ENCODE data around the gene ZBTB20.
A peak's percentile ranks its signal among the peaks of the same experiment; 100 is the strongest.

ZBTB20 gene

DNA sequence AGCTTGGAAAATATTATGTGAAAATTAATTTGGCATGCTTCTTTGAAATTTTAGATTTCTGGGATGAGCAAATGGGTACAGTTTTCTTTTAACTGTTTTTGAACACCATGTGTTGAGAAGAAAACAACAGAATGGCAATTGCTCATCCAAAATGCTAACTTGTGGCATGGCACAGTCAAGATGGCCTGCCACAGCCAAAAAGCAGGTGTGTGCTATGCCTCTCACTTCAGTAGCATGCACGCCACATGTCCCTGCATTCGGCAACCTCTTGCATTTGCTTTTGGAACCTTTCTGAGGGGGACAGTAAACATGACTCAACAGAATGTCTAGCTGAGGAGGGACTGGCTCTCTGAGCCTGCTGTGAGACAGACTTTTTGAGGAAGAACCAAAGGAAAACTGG, 714.8 kb downstream of the ZBTB20 start:
- no peak for DNase-seq

DNA sequence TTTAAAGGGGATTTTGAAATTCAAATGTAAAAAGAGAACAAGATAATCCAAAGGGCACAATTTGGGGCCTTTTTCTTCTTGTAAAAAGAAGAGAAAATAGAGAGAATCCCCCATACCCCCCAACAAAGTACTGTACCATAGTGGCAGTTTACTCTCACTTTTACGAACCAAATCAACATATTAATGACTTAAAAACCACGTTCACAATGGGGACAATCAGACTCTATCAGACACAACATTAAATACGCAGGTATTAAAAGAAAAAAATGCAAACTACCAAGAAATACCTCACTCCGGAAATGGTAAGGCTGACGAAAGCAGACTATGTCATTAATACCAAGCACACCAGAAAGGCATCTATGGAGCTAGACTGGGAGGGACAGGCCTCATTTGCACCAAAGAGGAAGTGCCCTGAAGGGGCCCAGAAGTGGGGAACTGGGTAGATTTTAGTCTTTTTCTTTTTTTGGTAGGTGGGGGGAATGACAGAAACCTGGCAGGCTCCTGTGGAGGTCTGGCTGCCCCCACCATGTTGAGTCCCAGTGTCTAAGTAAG, 719.0 kb downstream of the ZBTB20 start:
- no peak for DNase-seq

DNA sequence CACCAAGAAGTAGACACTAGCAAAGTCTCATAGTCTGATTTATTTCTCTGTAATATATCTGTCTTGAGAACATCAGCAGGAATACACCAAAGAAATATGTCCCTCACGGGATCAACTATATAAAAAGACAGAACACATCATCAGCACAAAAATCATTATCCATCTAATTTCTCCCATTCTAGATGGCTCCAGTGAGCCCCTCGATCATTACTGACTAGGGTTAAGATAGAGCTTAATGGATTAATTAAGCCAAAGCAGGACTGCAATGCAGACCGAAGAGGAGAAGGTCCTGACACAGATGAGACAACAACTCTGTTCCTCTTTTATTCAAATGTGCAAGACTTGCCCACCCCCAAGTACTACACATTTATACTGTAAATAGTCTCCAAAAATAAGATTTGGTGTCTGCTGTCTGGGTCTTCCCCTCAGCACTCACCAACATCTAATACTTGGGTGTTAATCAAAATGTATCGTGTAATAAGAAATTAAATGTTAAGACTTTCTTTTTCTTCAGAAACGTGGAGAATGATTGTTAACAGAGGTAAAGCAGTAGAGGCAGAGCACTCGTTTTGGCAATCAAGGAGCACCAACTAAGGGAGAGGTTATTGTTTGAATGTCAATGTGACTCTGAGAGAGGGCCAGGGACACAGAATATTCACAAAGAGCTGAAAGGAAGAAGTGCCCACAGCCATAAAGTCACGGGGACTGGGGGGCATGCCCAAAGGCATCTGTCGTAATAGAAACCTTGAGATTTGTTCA, 719.6 kb downstream of the ZBTB20 start:
- no peak for DNase-seq

DNA sequence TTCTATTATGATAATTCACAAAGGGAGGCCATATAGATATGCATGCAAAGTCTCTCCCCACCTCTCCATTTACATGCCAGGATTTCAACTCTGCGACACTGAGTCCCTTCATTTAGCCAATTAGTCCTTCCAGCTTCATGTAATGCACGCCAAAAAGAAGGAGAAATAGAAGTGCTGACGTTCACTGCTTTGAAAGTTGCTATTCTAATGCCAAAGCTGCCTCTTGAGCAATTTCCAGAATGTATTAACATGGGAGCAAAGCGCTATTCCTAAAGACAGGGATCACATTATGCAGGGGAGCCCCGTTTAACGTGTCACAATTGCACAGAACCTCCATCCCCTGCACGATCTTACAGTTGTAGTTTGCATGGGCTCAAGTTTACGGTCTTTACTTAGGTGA, 722.8 kb downstream of the ZBTB20 start:
- no peak for DNase-seq

DNA sequence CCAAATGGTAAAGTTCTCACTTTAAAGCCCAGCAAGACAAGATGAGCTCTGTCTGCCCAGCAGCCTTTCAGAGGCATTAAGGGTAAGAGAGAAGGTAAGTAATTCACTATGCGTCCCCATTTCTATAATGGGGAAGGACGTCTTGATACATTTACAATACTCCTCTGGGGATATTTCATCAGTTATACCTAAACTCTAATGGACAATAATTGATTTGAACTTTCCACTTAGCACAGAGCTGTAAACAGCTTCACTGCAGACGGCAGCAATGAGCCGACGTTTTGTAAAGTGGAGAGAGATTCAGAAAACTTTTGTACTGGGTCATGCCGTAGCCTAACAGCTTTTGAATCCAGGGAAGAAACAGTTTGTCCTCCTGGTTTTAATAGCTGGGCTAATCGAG, 725.9 kb downstream of the ZBTB20 start:
- no peak for DNase-seq

DNA sequence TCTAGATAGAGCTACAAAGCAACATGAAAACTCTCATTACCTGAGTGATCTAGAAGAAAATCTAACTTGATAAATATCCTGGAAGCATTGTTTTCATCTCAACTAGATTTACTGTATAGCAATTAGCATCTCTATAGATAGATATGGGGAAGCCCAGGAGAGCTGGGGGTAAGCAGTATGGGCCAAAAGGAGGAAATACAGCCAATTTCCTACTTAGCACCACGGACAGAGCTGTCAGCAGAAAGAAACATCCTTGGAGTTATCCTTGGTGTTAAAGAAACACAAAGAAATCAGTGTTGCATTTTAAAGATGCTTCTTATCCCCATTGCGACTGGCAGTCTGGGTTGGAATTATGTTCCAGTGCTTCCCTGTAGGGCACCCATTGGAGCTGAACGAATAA, 727.0 kb downstream of the ZBTB20 start:
- DNase-seq = no peak

DNA sequence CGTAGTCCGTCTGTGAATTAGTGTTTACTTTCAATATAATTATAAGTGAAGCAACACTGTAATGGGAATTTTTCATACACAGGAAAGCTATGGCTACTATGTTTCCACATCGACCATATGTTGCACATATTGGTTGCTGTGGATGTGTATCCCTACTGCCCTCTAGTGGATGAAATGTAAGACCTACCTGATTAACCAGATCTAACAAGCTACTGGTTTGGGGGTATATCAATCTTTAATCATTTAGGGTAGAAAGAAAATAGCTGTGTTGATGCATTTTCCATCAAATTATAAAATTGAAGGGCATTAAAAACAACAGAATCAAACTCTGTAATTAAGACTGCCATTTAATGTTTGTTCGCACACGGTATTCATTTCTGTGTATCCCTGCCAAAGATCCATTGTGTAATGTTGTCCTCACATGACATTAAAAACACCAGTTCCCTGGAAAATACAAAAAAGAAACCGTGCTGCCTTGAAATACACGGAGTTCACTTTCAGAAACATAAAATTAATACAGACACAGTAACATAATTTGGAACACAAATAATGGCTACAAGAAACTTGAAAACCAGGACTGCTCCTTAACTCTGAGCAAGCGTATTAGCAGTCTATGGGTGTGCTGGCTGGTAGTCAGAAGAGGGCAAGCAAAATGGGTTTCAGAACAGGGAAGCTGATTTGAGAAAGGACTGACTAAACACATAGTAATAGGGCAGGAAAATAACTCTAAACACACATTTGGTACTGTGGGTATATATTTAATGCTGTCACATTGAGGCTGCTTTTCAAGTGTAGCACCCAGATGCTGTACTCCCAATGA, 728.2 kb downstream of the ZBTB20 start:
- peak; percentile 85 for DNase-seq

DNA sequence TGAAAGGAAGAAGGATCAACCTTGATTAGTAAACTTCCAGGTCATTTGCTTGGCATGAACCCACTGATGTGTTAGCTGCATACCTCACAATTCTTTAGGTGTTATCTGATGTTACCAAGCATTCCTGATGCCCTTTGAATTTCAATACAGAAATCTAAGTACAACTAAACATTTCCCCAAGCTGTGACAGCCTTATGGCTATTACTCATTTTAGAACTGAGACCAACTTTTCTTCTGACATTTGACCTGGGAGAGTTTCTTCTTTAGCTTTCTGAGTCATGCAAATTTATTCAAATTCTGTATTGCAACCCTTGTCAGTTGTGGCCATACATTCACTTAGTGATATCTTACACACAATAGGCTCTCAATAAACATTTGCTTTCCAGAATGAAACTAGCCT, 729.0 kb downstream of the ZBTB20 start:
- no peak for DNase-seq

DNA sequence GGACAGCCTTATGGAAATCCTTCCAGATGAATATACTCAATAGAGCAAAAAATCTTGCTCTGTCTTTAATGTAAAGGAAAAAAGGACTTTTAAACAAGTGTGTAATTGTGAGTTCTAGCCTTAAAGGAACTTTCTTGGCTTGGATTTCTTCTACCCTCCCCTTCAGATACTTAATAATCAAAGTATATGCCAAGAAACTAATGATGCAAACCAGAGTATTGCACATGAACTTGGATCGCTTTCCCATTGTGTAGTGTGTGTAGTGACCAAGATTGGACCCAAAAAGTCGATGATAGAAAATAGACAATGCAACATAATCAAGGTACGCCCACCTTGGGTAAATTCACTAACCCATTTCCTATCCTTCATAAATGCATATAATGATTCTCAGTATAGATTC, 729.4 kb downstream of the ZBTB20 start:
- no peak for DNase-seq

DNA sequence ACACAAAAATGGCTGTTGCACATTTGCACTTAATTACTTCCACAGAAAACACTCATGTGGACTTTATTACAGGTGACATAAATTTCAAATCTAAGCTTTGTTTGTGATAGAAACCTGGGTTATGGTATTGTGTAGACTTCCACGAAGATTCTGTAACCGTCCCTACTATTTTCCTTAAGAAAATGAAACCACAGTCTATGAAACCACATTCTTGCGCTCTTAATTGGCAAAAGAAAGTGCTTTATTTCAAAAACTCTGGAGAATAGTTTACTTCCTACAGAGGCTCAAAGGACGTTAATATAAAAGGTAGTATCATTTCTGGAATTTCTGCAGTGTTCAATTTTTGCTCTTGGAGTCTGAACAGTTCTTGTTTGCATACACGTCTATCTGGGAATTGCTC, 729.8 kb downstream of the ZBTB20 start:
- no peak for DNase-seq

DNA sequence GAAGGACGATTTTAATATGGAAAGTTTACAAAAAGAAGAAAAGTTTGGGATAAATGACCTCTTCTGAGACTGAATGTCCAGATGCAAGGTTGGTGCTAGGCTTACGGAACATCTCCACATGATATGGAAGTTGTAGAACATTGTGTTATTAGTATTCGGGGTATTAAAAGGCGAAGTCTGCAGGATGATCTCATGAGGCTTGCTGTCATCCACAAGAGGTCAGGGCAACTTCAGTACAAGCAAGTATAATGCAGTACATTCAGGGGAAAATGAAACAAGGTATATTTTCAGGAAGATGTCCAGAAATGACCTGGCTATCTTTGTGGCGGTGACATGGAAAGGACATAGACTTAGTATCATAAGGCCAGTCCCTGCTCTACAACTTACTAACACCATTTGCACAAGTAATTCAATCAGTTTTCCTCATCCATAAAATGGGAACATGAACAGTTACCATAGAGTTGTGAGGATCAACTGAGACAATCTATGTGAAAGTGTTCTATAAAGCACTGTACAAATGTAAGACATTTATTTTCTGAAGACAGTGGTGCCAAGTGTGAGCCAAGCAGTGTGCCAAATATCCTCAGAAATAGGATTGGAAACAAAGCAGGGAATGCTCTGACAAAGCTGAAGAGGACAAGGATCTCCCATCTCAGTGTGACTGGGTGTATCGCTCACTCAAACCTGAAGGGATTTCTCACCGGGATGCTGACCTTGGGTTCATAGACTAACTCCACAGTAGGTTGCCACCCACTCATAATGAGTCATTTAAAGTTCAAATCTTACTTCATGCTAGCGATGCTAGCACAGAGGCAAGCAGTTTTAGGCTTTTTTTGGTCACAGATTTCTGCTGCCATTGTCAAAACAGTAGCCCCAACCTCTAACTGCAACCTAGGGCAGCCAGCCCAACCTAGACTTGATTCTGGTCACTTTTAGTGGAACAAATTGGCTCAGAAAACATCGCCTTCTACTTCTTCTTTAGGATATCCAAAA, 735.0 kb downstream of the ZBTB20 start:
- DNase-seq = peak; percentile 45

DNA sequence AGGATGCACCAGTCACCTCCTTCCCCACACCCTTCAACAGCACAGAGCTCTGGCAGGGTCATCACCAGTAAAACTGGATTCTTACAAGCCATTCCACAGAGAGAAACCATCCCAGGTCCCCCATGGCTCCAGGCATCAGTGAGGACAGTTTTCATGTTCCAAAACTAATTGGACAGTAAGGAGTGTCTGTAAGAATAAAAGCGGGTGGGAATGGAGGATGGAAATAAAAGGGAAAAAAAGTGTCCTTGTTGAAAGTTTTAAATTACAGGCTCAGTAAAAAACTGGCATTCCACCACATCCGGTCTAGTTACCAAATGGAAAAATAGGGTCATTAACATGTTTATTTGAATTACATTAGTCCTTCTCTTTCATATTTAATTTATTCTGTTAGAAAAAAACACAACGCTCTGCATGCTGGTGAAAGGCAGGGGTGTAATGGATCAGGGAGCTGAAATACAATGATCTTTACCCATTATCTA, 735.9 kb downstream of the ZBTB20 start:
- DNase-seq = peak; percentile 31

DNA sequence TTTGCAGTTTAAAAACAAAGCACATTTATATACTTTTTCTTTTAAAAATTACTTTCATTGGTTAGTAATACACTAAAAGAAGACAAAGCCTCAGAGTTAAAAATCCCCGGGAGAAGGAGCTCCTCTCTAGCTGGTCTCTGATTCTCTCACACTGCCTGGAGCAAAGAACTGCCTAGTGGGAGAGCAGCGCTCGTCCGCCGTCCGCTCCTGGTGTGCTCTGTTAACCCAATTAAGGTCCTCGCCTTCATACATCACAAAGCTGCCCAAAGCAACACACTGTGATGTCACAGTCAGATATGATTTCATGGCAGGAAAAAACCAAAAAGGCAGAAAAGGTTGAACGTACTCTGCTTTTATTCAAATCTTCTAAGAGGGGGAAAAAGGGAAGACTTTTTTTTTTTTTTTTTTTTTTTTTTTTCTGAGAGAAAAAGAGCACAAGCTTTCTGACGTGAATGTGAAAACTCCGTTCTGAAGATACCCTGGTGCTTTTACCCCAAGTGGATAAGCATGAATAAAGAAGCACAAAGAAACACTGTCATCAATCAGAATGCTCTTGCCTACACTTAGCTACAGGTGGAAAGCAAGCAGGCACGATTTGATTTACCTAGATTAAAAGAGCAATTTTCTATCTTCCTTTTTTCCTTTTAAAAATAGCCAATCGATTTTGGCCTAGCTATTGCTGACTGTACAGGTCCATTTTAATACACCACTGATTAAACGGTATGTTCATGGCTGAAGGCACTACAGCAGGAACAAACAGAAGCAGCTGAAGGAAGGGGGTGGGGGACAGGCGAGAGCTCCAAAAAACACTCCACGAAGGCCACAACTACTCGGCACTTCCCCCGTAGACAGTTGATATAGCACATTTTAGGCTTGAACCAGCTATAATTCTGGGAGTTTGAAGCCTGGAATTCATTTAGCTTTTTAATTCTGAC, 738.1 kb downstream of the ZBTB20 start:
- DNase-seq = no peak

DNA sequence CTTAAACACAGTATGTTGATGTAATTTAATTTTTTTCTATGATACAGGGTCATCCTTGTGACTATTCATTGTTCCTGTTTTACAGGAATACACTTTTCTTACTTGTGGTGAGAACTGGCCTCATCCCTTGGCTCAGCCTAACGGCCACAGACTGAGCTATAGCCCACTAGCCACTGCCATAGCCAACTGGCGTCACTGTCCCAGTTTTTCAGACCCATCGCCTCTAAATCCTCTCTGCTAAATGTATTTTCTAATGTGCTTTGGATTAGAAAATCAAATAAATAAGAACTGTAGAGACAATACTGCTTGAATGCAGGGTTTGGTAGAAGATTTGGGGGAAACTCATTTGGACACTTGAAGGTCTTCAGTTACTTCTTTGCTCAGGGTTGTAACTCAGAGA, 740.2 kb downstream of the ZBTB20 start:
- no peak for DNase-seq

DNA sequence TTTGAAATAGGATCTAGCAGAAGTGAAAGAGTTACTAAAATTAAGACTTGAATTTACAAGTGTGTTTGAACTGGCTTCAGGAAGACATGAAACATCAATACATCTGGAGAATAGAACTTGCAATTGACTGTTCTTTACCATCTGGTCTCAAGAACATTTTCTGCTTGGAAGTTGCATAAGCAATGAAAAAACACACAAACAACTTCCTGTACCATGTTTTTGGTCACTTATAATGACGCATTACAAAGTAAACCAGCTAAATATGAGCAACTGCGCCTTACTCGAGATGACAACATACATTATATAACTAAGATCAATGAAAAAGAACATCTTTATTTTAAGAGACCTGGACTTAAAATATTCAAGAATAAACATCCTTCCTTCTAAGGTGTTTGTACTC, 740.8 kb downstream of the ZBTB20 start:
- no peak for DNase-seq

DNA sequence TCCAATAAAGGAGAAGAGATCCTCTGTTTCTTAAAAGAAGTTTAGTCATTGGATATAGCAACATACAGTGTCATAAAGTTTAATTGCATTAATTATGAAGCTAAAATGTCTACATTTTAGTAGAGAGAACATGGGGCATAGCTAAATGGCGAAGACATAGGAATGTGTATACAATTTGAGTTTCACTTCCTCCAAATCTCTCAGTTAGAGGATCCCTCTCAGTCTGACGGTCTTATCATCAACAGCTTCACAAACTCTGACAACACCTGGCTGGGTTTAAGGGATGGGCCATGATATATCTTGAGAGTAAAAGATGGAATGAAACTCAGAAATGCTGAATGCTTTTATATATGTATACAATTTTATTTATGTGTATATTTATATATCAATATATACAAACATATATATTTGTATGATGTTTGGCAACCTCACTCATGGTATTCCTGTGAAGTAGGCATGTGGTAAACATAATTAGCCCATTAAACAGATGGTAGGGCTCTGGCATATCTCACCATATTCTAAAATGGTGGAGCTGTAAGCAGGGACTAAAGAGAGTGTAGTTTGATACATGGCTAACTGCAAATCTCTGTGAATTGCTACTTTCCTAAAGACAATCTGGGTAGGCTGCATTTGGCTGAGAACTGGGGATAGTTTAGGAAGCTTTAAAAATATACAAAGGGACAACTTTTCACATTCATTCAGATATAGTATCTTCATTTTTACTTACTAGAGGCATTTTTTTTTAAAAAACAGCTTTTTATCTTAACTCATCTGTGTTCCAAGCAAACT, 741.7 kb downstream of the ZBTB20 start:
- no peak for DNase-seq

DNA sequence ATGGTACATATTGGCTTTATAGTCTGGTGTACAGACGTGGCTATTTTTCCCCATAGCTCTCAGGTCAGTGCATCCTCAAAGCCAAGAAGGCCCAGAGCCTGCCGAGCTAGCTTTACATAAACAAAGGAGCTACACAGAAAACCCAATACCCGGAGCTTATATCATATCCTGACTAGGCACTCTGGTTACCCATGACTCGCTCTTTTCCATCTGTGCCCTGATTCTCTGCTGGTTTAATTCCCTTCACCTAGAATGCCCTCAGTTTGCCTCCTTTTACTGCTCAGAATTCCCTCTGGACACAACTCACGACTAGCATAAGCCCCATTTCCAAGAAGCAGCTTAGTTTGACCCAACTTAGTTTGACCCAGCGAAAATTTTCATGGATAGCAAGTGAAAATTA, 742.5 kb downstream of the ZBTB20 start:
- no peak for DNase-seq

DNA sequence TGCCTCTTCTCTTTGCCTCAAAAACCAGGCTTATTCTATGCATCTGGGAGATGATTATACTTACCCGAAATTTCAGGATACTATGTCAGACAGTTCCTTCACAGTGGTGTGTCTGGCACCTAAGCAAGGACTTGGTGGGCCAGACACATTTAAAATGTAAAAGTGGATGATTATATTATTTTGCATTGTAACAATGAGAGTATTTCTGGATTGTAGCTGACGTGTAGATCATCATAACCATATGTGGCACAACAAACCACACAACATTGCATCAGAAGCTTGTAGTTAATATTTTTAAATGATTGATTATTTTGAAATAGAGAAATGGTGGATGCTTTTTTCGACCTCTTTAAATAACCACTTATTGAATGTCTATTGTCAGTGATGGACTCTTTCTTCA, 744.2 kb downstream of the ZBTB20 start:
- peak; percentile 24 for DNase-seq

DNA sequence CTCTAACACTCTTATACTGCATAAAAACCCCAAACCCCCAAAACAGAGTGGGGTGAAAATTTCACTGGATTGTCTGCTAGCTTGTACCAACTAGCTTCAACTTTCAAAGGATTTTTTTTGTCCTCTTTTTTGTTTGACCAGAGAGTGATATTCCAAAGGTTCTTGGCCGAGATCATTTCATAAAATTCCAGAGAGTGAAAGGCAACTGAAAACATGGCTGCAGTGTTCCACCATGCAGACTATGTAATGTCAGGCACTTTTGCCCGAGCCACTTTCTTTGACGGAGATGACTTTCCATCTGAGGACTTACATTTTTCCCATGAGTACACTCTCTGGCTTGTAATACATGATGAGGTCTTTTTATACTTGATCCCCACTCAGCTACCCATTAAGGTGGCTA, 745.7 kb downstream of the ZBTB20 start:
- DNase-seq = no peak

DNA sequence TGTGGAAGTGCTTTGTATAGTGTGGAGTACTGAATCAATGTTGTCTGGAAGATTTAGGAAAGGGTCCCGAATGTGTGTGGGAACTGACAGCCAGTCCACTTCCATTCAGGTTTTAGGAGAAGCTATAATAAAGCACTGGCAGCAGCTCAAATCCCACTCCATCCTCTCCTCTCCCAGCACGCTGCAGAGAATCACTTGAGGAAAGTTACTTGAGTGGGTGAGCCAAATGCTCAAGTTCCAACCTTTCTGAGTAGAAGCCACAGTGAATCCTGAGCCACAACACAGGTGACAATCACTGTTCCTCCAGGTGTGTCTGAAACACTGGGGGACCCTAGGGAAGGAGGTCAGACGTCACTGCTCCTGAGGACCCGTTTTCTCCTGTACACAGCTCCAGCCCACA, 746.7 kb downstream of the ZBTB20 start:
- DNase-seq = no peak

Data from fibroblast of skin of abdomen (primary cell).